Suprapubic skin (tissue), 4 donors: Measurements from ENCODE around the gene RBM17. TPM values are rescaled to one million over a fixed set of nuclear protein-coding genes. Genes with fewer than 3 reads are reported as not detected.

Source experiments
- DNase-seq, 2 donors: peaks; one replicate each; pipeline ENCODE4 v3.0.0-alpha.2; 2019; ENCODE audit warnings: low spot score in 2 of 2
- H3K27ac ChIP-seq: fragments of 200-600 bp; sonication (generic); one replicate; pipeline ENCODE4 v1.5.1; 2019
- H3K27me3 ChIP-seq: fragments of 200-600 bp; sonication (generic); one replicate; pipeline ENCODE4 v1.5.1; 2019
- H3K36me3 ChIP-seq: fragments of 200-600 bp; sonication (generic); one replicate; pipeline ENCODE4 v1.5.1; 2019
- H3K4me1 ChIP-seq: fragments of 200-600 bp; sonication (generic); one replicate; pipeline ENCODE4 v1.5.1; 2019
- H3K4me3 ChIP-seq: fragments of 200-600 bp; sonication (generic); one replicate; pipeline ENCODE4 v1.5.1; 2019; ENCODE audit warnings: mild to moderate bottlenecking
- H3K9me3 ChIP-seq: fragments of 200-600 bp; sonication (generic); one replicate; pipeline ENCODE4 v1.5.1; 2019
- EP300 ChIP-seq: sonication (generic); formaldehyde crosslinking; IDR thresholded peaks from one replicate; pipeline ENCODE4 v1.6.1; 2017; ENCODE audit warnings: antibody characterized with exemption
- POLR2A ChIP-seq, 2 donors: fragments of 450-650 bp; IDR thresholded peaks; one replicate each; pipeline ENCODE4 v1.6.1; 2017; ENCODE audit warnings: antibody characterized with exemption in 2 of 2, mild to moderate bottlenecking in 2 of 2, moderate library complexity in 2 of 2
- POLR2AphosphoS5 ChIP-seq, 3 donors: sonication (generic); formaldehyde crosslinking; IDR thresholded peaks; one replicate each; pipeline ENCODE4 v1.6.1; 2017; ENCODE audit warnings: antibody characterized with exemption in 3 of 3
- WGBS: methylation state at CpG from one replicate; pipeline ENCODE4 v1.1.5; 2018; 5-methylcytosine and 5-hydroxymethylcytosine counted together
- total RNA-seq, 4 donors: library from RNA; depleted of rRNA; stranded (reverse); fragments of >200 nt; gene quantifications; one replicate each; pipeline ENCODE4 v1.1.0, GENCODE V29; 2016
- TF ChIP-seq, protein P1 (sequence below), 2 donors: fragments of 200-600 bp in 1 of 2; fragments of 450-650 bp in 1 of 2; sonication (generic) in 1 of 2; IDR thresholded peaks; one replicate each; pipeline ENCODE4 v1.5.1; 2016 to 2019; ENCODE audit warnings: antibody characterized with exemption in 2 of 2, mild to moderate bottlenecking in 1 of 2, moderate library complexity in 1 of 2

RBM17 gene
- total RNA-seq, 4 donors from 2014 or later: 31.9 to 85.6 (median 42.9) TPM

GRCh38 chr10:6154566-6154965 is 65.7 kb downstream of the RBM17 start:
- Histone ChIP-seq H3K9me3 (no peaks in the 10 kb centered on the region), H3K4me1 (peaks cover 10% of the 10 kb centered on the region), H3K36me3 (no peaks in the 10 kb centered on the region), H3K27me3 (no peaks in the 10 kb centered on the region), H3K27ac (no peak overlapping the region), H3K4me3 (no peak overlapping the region)
- TF ChIP-seq, protein P1, sequence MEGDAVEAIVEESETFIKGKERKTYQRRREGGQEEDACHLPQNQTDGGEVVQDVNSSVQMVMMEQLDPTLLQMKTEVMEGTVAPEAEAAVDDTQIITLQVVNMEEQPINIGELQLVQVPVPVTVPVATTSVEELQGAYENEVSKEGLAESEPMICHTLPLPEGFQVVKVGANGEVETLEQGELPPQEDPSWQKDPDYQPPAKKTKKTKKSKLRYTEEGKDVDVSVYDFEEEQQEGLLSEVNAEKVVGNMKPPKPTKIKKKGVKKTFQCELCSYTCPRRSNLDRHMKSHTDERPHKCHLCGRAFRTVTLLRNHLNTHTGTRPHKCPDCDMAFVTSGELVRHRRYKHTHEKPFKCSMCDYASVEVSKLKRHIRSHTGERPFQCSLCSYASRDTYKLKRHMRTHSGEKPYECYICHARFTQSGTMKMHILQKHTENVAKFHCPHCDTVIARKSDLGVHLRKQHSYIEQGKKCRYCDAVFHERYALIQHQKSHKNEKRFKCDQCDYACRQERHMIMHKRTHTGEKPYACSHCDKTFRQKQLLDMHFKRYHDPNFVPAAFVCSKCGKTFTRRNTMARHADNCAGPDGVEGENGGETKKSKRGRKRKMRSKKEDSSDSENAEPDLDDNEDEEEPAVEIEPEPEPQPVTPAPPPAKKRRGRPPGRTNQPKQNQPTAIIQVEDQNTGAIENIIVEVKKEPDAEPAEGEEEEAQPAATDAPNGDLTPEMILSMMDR (IDR thresholded peaks at IDR 0.05): no peak
- TF ChIP-seq EP300: no peak
- TF ChIP-seq POLR2AphosphoS5 (IDR thresholded peaks at IDR 0.05): no peak
- TF ChIP-seq POLR2A (IDR thresholded peaks at IDR 0.05): no peak
- no peak for DNase-seq
- 89% methylated on average over 14 of the region's 14 CpGs for WGBS

- DNase-seq: no peak
- TF ChIP-seq EP300: no peak
- TF ChIP-seq, protein P1 (IDR thresholded peaks at IDR 0.05): no peak
- TF ChIP-seq POLR2A (IDR thresholded peaks at IDR 0.05): no peak
- no peak for TF ChIP-seq POLR2AphosphoS5 (IDR thresholded peaks at IDR 0.05)
- H3K4me3 ChIP-seq: no peak overlapping the region
- 92% methylated on average over 7 of the region's 7 CpGs for WGBS
- peaks cover 9% of the 10 kb centered on the region for H3K4me1 ChIP-seq
- H3K27me3 ChIP-seq: no peaks in the 10 kb centered on the region
- peak overlapping the region; percentile 79 for H3K27ac ChIP-seq
- H3K9me3 ChIP-seq: no peaks in the 10 kb centered on the region
- no peaks in the 10 kb centered on the region for H3K36me3 ChIP-seq
These were observed 69.4 kb downstream of the RBM17 start for GRCh38 chr10:6158276-6158675.

DNA sequence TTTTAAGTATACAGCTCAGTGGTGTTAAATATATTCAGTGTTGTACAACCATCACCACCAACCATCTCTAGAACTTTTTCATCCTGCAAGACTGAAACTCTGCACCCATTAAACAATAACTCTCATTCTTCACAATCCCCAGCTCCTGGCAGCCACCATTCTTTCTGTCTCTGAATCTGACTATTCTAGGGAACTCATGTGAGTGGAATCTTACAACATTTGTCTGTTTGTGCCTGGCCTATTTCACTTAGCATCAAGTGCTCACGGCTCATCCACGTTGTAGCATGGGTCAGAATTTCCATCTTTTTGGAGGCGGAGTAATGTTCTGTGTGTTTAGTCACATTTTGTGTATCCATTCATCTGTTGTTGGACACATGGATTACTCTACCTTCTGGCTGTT is 73.1 kb downstream of the RBM17 start:
- TF ChIP-seq POLR2AphosphoS5 (IDR thresholded peaks at IDR 0.05) (no peak), EP300 (no peak), POLR2A (IDR thresholded peaks at IDR 0.05) (no peak)
- TF ChIP-seq, protein P1 (IDR thresholded peaks at IDR 0.05): no peak
- no peak for DNase-seq
- Histone ChIP-seq H3K36me3 (peaks cover 4% of the 10 kb centered on the region), H3K4me1 (peaks cover 31% of the 10 kb centered on the region), H3K27ac (no peak overlapping the region), H3K4me3 (no peak overlapping the region), H3K9me3 (no peaks in the 10 kb centered on the region), H3K27me3 (no peaks in the 10 kb centered on the region)
- 76% methylated on average over 3 of the region's 3 CpGs for WGBS

DNA sequence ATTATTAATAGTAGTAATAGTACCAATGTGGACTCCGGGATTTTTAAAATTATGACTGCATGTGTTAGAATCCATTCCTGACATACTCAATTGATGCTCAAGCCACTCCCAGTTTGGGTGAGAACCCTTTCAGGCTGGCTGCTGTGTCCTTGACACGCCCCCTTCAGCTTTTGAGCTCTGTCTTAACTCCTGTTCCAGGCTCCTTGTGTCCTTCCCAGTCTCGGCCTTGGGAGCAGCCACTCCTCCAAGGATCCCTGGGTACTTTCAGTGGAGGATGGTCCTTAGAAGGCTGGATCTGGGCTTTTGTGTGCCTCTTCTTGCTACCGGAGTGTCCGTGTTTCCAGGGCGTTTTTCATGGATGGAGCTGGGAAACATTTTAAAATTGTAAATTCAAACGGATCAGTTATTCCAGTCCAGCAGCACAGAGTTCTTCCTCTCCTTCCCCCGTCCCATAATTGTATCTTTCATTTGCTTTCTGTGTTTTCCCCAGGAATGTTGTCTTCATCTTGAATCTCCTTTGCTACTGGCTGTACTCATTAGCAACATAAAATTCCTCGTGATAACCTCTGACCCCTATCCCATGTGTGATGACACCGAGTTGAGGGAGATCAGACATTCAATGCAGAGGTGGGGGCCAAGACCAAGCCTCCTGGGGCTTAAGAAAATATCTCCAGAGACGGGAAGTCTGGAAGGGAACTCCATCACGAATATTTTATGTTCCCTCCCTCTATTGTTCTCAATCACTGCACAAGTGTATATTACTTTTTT is 73.9 kb downstream of the RBM17 start:
- no peak for DNase-seq
- Histone ChIP-seq H3K9me3 (no peaks in the 10 kb centered on the region), H3K4me1 (peaks cover 34% of the 10 kb centered on the region), H3K36me3 (peaks cover 4% of the 10 kb centered on the region), H3K27me3 (no peaks in the 10 kb centered on the region), H3K4me3 (peak overlapping the region; percentile 78), H3K27ac (peak overlapping the region; percentile 95)
- WGBS: 51% methylated on average over 12 of the region's 12 CpGs
- TF ChIP-seq POLR2AphosphoS5 (IDR thresholded peaks at IDR 0.05) (no peak), POLR2A (IDR thresholded peaks at IDR 0.05) (no peak), EP300 (no peak)
- TF ChIP-seq, protein P1 (IDR thresholded peaks at IDR 0.05): no peak

DNA sequence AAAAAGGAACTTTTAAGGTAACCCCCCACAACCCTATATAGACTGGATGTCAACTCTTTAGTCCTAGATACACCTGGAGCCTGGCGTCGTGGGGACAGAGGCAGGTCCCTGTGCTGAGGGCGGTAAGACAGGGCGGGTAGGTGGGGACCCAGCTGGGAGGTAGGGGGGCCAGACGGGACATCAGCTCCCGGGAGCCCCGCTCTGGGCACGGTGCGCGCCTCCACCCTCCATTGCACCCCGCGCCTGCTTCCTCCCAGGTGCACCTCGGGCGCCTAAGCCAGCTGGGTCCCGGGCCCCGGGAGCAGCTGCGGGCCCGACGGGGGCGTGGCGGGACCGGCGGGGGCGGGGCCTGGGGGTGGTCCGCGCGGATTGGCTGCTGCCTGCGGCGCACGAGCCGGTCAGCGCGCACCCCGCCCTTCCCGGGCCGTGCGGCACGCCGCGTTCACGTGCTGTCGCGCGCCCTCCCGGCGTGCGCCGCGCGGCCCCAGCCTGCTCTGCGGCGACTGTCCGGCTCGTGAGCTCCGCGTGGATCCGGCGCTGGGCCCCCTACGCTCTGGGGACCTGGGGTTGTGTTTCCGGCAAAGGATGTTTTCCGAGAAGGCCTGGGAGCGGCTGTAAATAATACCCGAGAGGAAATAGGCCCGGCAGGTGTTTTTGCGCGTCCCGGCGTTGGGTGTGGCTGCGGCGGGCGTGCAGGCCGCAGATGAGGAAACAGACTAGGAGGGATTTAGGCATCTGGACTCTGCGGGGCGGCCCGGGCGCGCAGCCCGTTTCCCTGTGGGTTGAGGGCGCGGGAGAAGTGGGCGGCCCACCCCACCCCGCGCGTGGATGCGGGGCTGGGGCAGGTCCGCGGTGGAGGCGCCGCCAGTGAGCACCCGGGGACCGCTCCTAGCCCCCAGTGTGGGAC is 74.8 kb downstream of the RBM17 start:
- peak; percentile 91 to 93 for DNase-seq
- TF ChIP-seq, protein P1 (IDR thresholded peaks at IDR 0.05): no peak
- TF ChIP-seq POLR2A (IDR thresholded peaks at IDR 0.05) (peak in 1 of 2 donors; percentile 68), POLR2AphosphoS5 (IDR thresholded peaks at IDR 0.05) (peak; percentile 33 to 92 (median 41)), EP300 (no peak)
- 1% methylated on average over 33 of the region's 91 CpGs for whole genome bisulfite sequencing
- no peaks in the 10 kb centered on the region for H3K9me3 ChIP-seq
- H3K27me3 ChIP-seq: no peaks in the 10 kb centered on the region
- peaks cover 4% of the 10 kb centered on the region for H3K36me3 ChIP-seq
- peaks cover 34% of the 10 kb centered on the region for H3K4me1 ChIP-seq
- H3K4me3 ChIP-seq: peak overlapping the region; percentile 78
- H3K27ac ChIP-seq: peak overlapping the region; percentile 95
